Measurements from ENCODE around the gene EMC7. TPM values are rescaled to one million over a fixed set of nuclear protein-coding genes. Genes with fewer than 3 reads are reported as not detected.
A peak's percentile ranks its signal among the peaks of the same experiment; 100 is the strongest.

Gene EMC7
- total RNA-seq, 1 experiment from 2014 or later = 32.1 TPM

GRCh38 chr15:34038023-34038870, 63.4 kb downstream of the EMC7 start:
- peak overlapping the region; percentile 91 for H3K4me3 Mint-ChIP-seq
- peaks cover 30% of the 10 kb centered on the region for H3K27me3 Mint-ChIP-seq (ENCODE audit: low read depth)
- H3K4me1 Mint-ChIP-seq = peaks cover 15% of the 10 kb centered on the region
- H3K9me3 Mint-ChIP-seq = no peaks in the 10 kb centered on the region
- POLR2A ChIA-PET = no interaction called here
- no peak overlapping the region; the same call in 1 of the 2 replicates for H3K27ac Mint-ChIP-seq
- DNase-seq (ENCODE audit: low spot score) (peak; percentile 68), ATAC-seq (peak; percentile 83)
- TF ChIP-seq E2F5 (CRISPR knock-in tag; IDR thresholded peaks at IDR 0.05) (peak; percentile 59; the same call in 1 of the 2 replicates), ZBTB21 (CRISPR knock-in tag; IDR thresholded peaks at IDR 0.05; ENCODE audit: borderline replicate concordance) (no peak), SMAD4 (CRISPR knock-in tag; IDR thresholded peaks at IDR 0.05) (no peak), MAX (CRISPR knock-in tag; IDR thresholded peaks at IDR 0.05) (peak; percentile 67), PRDM15 (CRISPR knock-in tag; IDR thresholded peaks at IDR 0.05) (no peak), GABPB1 (CRISPR knock-in tag; IDR thresholded peaks at IDR 0.05) (peak; percentile 36; the same call in 1 of the 2 replicates), FOXP1 (CRISPR knock-in tag; IDR thresholded peaks at IDR 0.05; ENCODE audit: borderline replicate concordance) (peak; percentile 78; the same call in 1 of the 2 replicates), NFE2L1 (CRISPR knock-in tag; IDR thresholded peaks at IDR 0.05) (no peak; the same call in 1 of the 2 replicates), SOX15 (CRISPR knock-in tag; IDR thresholded peaks at IDR 0.05) (no peak), SP1 (CRISPR knock-in tag; conservative IDR thresholded peaks at IDR 0.05) (0 out of 2 replicates have a peak, but pooled peaks have one; percentile 18), FOXJ3 (CRISPR knock-in tag; IDR thresholded peaks at IDR 0.05; ENCODE audit: borderline replicate concordance) (no peak), ZNF317 (CRISPR knock-in tag; IDR thresholded peaks at IDR 0.05; ENCODE audit: borderline replicate concordance, low read depth) (no peak), TEAD1 (CRISPR knock-in tag; IDR thresholded peaks at IDR 0.05) (peak; percentile 32; the same call in 1 of the 2 replicates), ZNF232 (CRISPR knock-in tag; IDR thresholded peaks at IDR 0.05) (0 out of 2 replicates have a peak, but pooled peaks have one; percentile 53), TP53 (CRISPR knock-in tag; IDR thresholded peaks at IDR 0.05) (no peak), ZBTB43 (CRISPR knock-in tag; IDR thresholded peaks at IDR 0.05) (peak; percentile 49; the same call in 1 of the 2 replicates), FOXK1 (CRISPR knock-in tag; IDR thresholded peaks at IDR 0.05) (no peak), NR3C1 (CRISPR knock-in tag; conservative IDR thresholded peaks at IDR 0.05; ENCODE audit: low read depth) (0 out of 2 replicates have a peak, but pooled peaks have one; percentile 19), USF2 (CRISPR knock-in tag; IDR thresholded peaks at IDR 0.05) (peak; percentile 32; the same call in 1 of the 2 replicates), EMX1 (CRISPR knock-in tag; IDR thresholded peaks at IDR 0.05) (no peak), KAT7 (CRISPR knock-in tag; IDR thresholded peaks at IDR 0.05; ENCODE audit: borderline replicate concordance) (0 out of 2 replicates have a peak, but pooled peaks have one; percentile 43)
- CTCF ChIA-PET = no interaction called here
- H3K36me3 Mint-ChIP-seq = no peaks in the 10 kb centered on the region

Other genes with a start within 250 kb of the EMC7 start
- not detected in 3 replicates for gene CHRM5, start 133.4 kb downstream of the EMC7 start, total RNA-seq (2021)
- gene AVEN, start 62.7 kb downstream of the EMC7 start, total RNA-seq (2021) = 12.4 to 14.0 TPM (median 13.1 TPM) in 3 replicates
- 1.1 to 1.2 TPM (median 1.1 TPM) in 3 replicates for gene PGBD4, start 221 bp upstream of the EMC7 start, total RNA-seq (2021)
- gene KATNBL1, start 108.2 kb upstream of the EMC7 start, total RNA-seq (2021) = 41.8 to 45.8 TPM (median 43.2 TPM) in 3 replicates
- gene EMC4, start 123.2 kb upstream of the EMC7 start, total RNA-seq (2021) = 96.8 to 102 TPM (median 97.0 TPM) in 3 replicates
- gene SLC12A6, start 235.9 kb upstream of the EMC7 start, total RNA-seq (2021) = 13.3 to 16.2 TPM (median 14.7 TPM) in 3 replicates
- gene NOP10, start 241.3 kb upstream of the EMC7 start, total RNA-seq (2021) = 220 to 234 TPM (median 227 TPM) in 3 replicates
- gene NUTM1, start 241.5 kb upstream of the EMC7 start, total RNA-seq (2021) = 0.46 to 0.69 TPM (median 0.66 TPM) in 3 replicates

Measured in WTC11 (cell line).